GM21619 (cell line): ENCODE data around the gene PIGZ.

Experiments
- ATAC-seq: cut with Tn5 transposase; IDR thresholded peaks from one replicate; pipeline ENCODE4 v1.9.1; 2021; ENCODE audit not compliant: unreplicated experiment

Gene PIGZ

DNA sequence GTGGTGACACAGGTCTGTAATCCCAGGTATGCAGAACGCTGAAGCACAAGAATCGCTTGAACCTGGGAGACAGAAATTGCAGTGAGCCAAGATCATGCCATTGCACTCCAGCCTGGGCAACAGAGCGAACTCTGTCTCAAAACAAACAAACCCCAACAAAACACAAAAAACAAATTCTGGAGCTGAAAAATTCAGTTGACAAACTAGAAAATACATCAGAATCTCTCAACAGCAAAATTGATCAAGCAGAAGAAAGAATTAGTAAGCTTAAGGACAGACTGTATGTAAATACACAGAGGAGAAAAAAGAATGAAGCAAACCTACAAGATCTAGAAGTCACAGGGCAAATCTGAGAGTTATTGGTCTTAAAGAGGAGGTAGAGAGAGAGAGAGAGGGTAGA is 51.6 kb downstream of the PIGZ start:
- ATAC-seq, result no peak

DNA sequence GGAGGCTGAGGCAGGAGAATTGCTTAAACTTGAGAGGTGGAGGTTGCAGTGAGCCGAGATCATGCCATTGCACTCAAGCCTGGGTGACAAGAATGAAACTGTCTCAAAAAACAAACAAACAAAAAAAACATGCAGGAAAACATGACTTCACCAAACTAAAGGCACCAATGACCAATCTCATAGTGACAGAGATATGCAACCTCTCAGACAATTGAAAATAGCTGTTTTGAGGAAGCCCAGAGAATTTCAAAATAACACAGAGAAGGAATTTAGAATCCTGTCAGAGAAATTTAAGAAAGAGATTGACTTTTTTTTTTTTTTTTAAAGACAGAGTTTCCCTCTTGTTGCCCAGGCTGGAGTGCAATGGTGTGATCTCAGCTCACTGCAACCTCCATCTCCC is 52.4 kb downstream of the PIGZ start:
- no peak for ATAC-seq

DNA sequence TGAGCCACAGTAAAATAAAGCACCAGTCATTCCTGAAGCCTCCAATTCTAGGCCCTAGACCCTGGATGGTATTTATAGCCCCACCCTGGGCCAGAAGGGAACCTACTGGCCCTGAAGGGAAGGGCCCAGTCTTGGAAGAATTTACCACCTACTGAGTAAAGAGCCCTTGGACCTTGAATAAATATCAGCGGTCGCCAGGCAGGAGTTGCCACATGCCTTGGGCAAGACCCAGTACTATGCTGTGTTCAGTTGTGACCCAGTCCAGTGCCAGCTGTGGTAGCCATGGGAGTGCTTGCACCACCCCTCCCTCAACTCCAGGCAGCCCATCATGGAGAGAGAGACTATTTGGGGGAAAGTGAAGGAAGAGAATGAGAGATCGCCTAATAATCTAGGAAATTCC is 53.3 kb downstream of the PIGZ start:
- no peak for ATAC-seq

DNA sequence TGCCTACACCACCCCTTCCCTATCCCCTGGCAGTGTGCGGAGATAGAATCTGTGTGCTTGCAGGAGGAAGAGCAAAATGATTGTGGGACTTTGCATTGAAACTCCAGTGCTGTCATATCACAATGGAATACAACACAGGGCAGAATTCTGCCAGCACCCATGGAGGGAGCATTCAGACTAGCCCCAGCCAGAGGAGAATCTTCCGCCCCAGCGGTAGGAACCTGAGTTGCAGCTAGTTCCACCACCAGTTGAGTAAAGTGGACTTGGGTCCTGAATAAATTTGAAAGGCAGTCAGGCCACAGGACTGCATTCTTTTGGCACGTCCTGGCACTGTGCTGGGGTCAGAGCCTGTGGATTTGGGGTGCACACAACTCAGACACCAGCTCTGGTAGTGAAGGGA is 53.8 kb downstream of the PIGZ start:
- no peak for ATAC-seq

DNA sequence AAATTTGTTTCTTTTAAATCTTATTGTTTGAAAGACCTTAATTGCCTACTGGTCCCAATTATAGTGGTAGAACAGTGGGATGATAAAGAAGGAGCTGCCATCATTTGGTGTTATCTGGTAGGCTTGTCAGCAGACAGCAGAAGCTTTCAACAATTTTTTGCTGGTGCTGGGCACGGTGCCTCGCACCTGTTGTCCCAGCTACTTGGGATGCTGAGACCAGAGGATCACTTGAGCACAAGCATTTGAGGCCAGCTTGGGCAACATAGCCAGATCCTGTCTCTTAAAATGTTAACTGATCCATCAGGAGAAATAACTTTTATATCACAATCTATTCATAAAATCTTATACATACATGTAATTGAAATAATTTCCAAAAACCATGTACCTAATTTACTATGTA is 64.9 kb downstream of the PIGZ start:
- ATAC-seq, result no peak

DNA sequence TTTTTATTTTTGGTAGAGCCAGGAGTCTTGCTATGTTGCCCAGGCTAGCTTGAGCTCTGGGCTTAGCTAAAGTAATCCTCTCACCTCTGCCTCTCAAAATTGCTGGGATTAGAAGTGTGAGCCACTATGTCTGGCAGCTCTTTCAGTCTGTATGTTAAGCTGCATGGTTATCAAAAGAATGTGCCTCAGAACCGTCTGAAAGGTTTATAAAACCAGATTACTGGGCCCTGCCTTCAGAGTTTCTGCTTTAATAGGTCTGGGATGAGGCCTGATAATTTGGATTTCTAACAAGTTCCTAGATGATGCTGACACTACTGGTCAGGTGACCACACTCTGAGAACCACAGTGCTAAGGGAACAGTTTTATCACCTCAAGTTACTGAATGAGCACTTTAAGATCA is 66.3 kb downstream of the PIGZ start:
- no peak for ATAC-seq

DNA sequence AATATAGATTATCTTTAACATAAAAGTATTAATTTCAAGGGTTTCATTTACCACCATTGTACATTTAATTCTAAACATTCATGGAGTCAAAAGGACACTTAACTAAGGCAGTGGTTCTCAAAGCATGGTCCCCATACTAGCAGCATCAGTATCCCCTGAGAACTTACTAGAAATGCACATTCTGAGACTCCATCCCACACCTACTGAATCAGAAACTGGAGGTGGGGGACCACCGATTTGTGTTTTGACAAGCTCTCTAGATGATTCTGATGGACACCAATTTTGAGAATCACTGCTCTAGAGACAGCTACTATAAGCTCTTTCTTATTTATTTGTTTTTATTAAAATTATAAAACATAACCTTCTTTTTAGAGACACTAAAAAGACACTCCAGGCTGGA is 66.9 kb downstream of the PIGZ start:
- ATAC-seq, result no peak
